Prostate gland (tissue), 2 donors: ENCODE measurements around the gene TMEM132D.

Experiments
- POLR2A ChIP-seq: fragments of 450-650 bp; IDR thresholded peaks from one replicate; pipeline ENCODE4 v1.6.1; 2016; ENCODE audit warnings: antibody characterized with exemption, mild to moderate bottlenecking
- TF ChIP-seq, protein P1 (sequence below), 4 experiments: fragments of 200-600 bp in 2 of 4; fragments of 450-650 bp in 2 of 4; sonication (generic) in 2 of 4; IDR thresholded peaks; 1 replicate in 3 of 4; 2 replicates in 1 of 4; pipeline ENCODE4 v1.5.1; 2016 to 2019; ENCODE audit warnings: antibody characterized with exemption in 4 of 4, mild to moderate bottlenecking in 2 of 4, moderate library complexity in 2 of 4

DNA sequence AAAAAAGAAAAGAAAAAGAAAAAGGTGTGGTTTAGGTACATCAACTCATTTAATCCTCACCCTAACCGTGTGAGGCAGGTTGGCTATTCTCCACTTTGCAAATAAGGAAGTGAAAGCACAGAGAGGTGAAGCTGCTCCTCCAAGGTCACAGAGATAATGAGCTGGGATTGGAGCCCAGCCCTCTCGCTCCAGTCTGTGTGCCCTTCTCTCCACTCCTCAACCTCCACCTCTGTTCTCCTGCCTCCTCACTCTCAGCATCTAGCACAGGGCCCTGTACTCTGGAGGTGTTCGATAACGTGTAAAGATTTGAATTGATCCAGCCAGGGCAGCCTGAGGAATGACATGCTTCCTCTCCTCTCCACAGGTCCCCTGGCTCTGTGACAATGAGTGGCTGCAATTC lies 502.3 kb downstream of the TMEM132D start:
- no peak for TF ChIP-seq POLR2A
- TF ChIP-seq, protein P1, sequence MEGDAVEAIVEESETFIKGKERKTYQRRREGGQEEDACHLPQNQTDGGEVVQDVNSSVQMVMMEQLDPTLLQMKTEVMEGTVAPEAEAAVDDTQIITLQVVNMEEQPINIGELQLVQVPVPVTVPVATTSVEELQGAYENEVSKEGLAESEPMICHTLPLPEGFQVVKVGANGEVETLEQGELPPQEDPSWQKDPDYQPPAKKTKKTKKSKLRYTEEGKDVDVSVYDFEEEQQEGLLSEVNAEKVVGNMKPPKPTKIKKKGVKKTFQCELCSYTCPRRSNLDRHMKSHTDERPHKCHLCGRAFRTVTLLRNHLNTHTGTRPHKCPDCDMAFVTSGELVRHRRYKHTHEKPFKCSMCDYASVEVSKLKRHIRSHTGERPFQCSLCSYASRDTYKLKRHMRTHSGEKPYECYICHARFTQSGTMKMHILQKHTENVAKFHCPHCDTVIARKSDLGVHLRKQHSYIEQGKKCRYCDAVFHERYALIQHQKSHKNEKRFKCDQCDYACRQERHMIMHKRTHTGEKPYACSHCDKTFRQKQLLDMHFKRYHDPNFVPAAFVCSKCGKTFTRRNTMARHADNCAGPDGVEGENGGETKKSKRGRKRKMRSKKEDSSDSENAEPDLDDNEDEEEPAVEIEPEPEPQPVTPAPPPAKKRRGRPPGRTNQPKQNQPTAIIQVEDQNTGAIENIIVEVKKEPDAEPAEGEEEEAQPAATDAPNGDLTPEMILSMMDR (IDR thresholded peaks at IDR 0.05): no peak
